Measurements from ENCODE around the gene ATF3.

- no peak for TF ChIP-seq EZH2 (IDR thresholded peaks at IDR 0.05; ENCODE audit: low read length, unreplicated experiment)
- TF ChIP-seq CTCF (conservative IDR thresholded peaks at IDR 0.05; ENCODE audit: low read depth, low read length): no peak
- no peak for TF ChIP-seq EZH2phosphoT487 (IDR thresholded peaks at IDR 0.05; ENCODE audit: borderline replicate concordance, low read length)
These were observed 36.4 kb downstream of the ATF3 start for GRCh38 chr1:212644866-212645545.

Data from PC-3 (cell line).